Central memory CD8-positive, alpha-beta T cell (primary cell): ENCODE measurements around the gene ARG1.

Experiments used
- ATAC-seq: fragments of 150-1000 bp; cut with Tn5 transposase; replicated peaks from 2 replicates; pipeline ENCODE4 v1.10.0; 2022; ENCODE audit warnings: mild to moderate bottlenecking, moderate FRiP score, moderate number of reproducible peaks; ENCODE audit not compliant: poor library complexity, severe bottlenecking; ENCODE audit errors: extremely low read depth
- DNase-seq, 2 donors: peaks; one replicate each; pipeline ENCODE4 v3.0.0; 2021; ENCODE audit warnings: low spot score in 2 of 2
- H3K27ac Mint-ChIP-seq: one replicate; pipeline ENCODE4 v1.8.0; 2022; ENCODE audit warnings: low read depth, mild to moderate bottlenecking, moderate library complexity, mixed read lengths
- H3K27me3 Mint-ChIP-seq: one replicate; pipeline ENCODE4 v1.8.0; 2022; ENCODE audit warnings: mixed read lengths
- H3K36me3 Mint-ChIP-seq: one replicate; pipeline ENCODE4 v1.8.0; 2022; ENCODE audit warnings: mild to moderate bottlenecking, moderate library complexity, mixed read lengths; ENCODE audit not compliant: insufficient read depth
- H3K4me1 Mint-ChIP-seq: one replicate; pipeline ENCODE4 v1.8.0; 2022; ENCODE audit warnings: mixed read lengths
- H3K4me3 Mint-ChIP-seq: one replicate; pipeline ENCODE4 v1.8.0; 2022; ENCODE audit warnings: mild to moderate bottlenecking, moderate library complexity, mixed read lengths
- H3K9me3 Mint-ChIP-seq: one replicate; pipeline ENCODE4 v1.8.0; 2022; ENCODE audit warnings: mixed read lengths

ARG1 gene

GRCh38 chr6:131594074-131594473, 21.0 kb downstream of the ARG1 start:
- H3K9me3 Mint-ChIP-seq: no peaks in the 10 kb centered on the region

GRCh38 chr6:131597446-131597845, 24.4 kb downstream of the ARG1 start:
- peaks cover 5% of the 10 kb centered on the region for H3K4me1 Mint-ChIP-seq
- no peak for DNase-seq
- no peaks in the 10 kb centered on the region for H3K9me3 Mint-ChIP-seq
- no peak for ATAC-seq
- peaks cover 74% of the 10 kb centered on the region for H3K36me3 Mint-ChIP-seq
- no peaks in the 10 kb centered on the region for H3K27me3 Mint-ChIP-seq
- no peak overlapping the region for H3K4me3 Mint-ChIP-seq
- no peak overlapping the region for H3K27ac Mint-ChIP-seq

More at GRCh38 chr6:131594074-131594473, 21.0 kb downstream of the ARG1 start:
- no peak for DNase-seq
- H3K27ac Mint-ChIP-seq: no peak overlapping the region
- ATAC-seq: no peak
- H3K4me1 Mint-ChIP-seq: peaks cover 5% of the 10 kb centered on the region
- peaks cover 64% of the 10 kb centered on the region for H3K36me3 Mint-ChIP-seq
- H3K4me3 Mint-ChIP-seq: no peak overlapping the region
- H3K27me3 Mint-ChIP-seq: no peaks in the 10 kb centered on the region

- no peak for ATAC-seq
- H3K36me3 Mint-ChIP-seq: peaks cover 76% of the 10 kb centered on the region
These were observed 27.7 kb downstream of the ARG1 start for GRCh38 chr6:131600716-131601115.

GRCh38 chr6:131602781-131603312, 29.8 kb downstream of the ARG1 start:
- no peak for ATAC-seq
- no peaks in the 10 kb centered on the region for H3K9me3 Mint-ChIP-seq
- no peaks in the 10 kb centered on the region for H3K27me3 Mint-ChIP-seq
- H3K36me3 Mint-ChIP-seq: peaks cover 76% of the 10 kb centered on the region
- no peak for DNase-seq
- no peak overlapping the region for H3K27ac Mint-ChIP-seq
- H3K4me1 Mint-ChIP-seq: peaks cover 5% of the 10 kb centered on the region
- H3K4me3 Mint-ChIP-seq: no peak overlapping the region

More at GRCh38 chr6:131600716-131601115, 27.7 kb downstream of the ARG1 start:
- DNase-seq: no peak
- Mint-ChIP-seq H3K4me1 (peaks cover under 1% of the 10 kb centered on the region), H3K4me3 (no peak overlapping the region), H3K27ac (no peak overlapping the region), H3K27me3 (no peaks in the 10 kb centered on the region), H3K9me3 (no peaks in the 10 kb centered on the region)

GRCh38 chr6:131613296-131613925, 40.4 kb downstream of the ARG1 start:
- ATAC-seq: no peak
- H3K27me3 Mint-ChIP-seq: no peaks in the 10 kb centered on the region
- H3K4me1 Mint-ChIP-seq: peaks cover 10% of the 10 kb centered on the region
- DNase-seq: no peak
- no peak overlapping the region for H3K27ac Mint-ChIP-seq
- no peak overlapping the region for H3K4me3 Mint-ChIP-seq
- peaks cover 72% of the 10 kb centered on the region for H3K36me3 Mint-ChIP-seq
- H3K9me3 Mint-ChIP-seq: no peaks in the 10 kb centered on the region

- no peak overlapping the region for H3K4me3 Mint-ChIP-seq
- H3K36me3 Mint-ChIP-seq: peaks cover 72% of the 10 kb centered on the region
- H3K27me3 Mint-ChIP-seq: no peaks in the 10 kb centered on the region
- H3K27ac Mint-ChIP-seq: no peak overlapping the region
- no peaks in the 10 kb centered on the region for H3K9me3 Mint-ChIP-seq
- DNase-seq (no peak), ATAC-seq (no peak)
- peaks cover 9% of the 10 kb centered on the region for H3K4me1 Mint-ChIP-seq
These were observed 42.2 kb downstream of the ARG1 start for GRCh38 chr6:131615275-131615674.

- peak within 1 kb of the TSS; percentile 100 for H3K27ac Mint-ChIP-seq
- peaks cover 24% of the 10 kb centered on the region for H3K36me3 Mint-ChIP-seq
- H3K27me3 Mint-ChIP-seq: no peaks in the 10 kb centered on the region
- peak; percentile 89 for ATAC-seq
- peaks cover 33% of the 10 kb centered on the region for H3K4me1 Mint-ChIP-seq
- H3K9me3 Mint-ChIP-seq: no peaks in the 10 kb centered on the region
- DNase-seq: peak; percentile 92 to 99
- H3K4me3 Mint-ChIP-seq: peak within 1 kb of the TSS; percentile 100
These were observed 55.0 kb downstream of the ARG1 start, which contains the start of gene MED23 for GRCh38 chr6:131627724-131628682. TSS of gene MED23 (minus strand) at chr6:131628242. CDS start at chr6:131628049, 193 bp downstream.

- Mint-ChIP-seq H3K9me3 (no peaks in the 10 kb centered on the region), H3K4me1 (peaks cover 28% of the 10 kb centered on the region), H3K27ac (peak overlapping the region; percentile 100), H3K27me3 (no peaks in the 10 kb centered on the region), H3K4me3 (peak overlapping the region; percentile 100), H3K36me3 (peaks cover 17% of the 10 kb centered on the region)
- no peak for ATAC-seq
- DNase-seq: no peak
These were observed 55.7 kb downstream of the ARG1 start for GRCh38 chr6:131628726-131629125.

- no peaks in the 10 kb centered on the region for H3K27me3 Mint-ChIP-seq
- H3K4me1 Mint-ChIP-seq: peaks cover 27% of the 10 kb centered on the region
- H3K36me3 Mint-ChIP-seq: peaks cover 12% of the 10 kb centered on the region
- H3K9me3 Mint-ChIP-seq: no peaks in the 10 kb centered on the region
- H3K27ac Mint-ChIP-seq: no peak overlapping the region
- ATAC-seq (no peak), DNase-seq (no peak)
- no peak overlapping the region for H3K4me3 Mint-ChIP-seq
These were observed 56.6 kb downstream of the ARG1 start for GRCh38 chr6:131629651-131630050.

GRCh38 chr6:131631625-131632289, 58.7 kb downstream of the ARG1 start:
- H3K36me3 Mint-ChIP-seq: peaks cover 9% of the 10 kb centered on the region
- peaks cover 26% of the 10 kb centered on the region for H3K4me1 Mint-ChIP-seq
- ATAC-seq: no peak
- no peaks in the 10 kb centered on the region for H3K27me3 Mint-ChIP-seq
- H3K4me3 Mint-ChIP-seq: no peak overlapping the region
- H3K9me3 Mint-ChIP-seq: no peaks in the 10 kb centered on the region
- no peak for DNase-seq
- H3K27ac Mint-ChIP-seq: no peak overlapping the region
